Hematopoietic multipotent progenitor cell (in vitro differentiated cells): ENCODE data around the gene KLF15. TPM values are rescaled to one million over a fixed set of nuclear protein-coding genes. Genes with fewer than 3 reads are reported as not detected.

Source experiments
- DNase-seq, 3 donors: peaks; one replicate each; pipeline ENCODE4 v3.0.0-alpha.2; 2011 to 2015; ENCODE audit warnings: low read depth in 2 of 3, low spot score in 2 of 3
- total RNA-seq: library from RNA; depleted of rRNA; stranded (reverse); fragments of >200 nt; gene quantifications from one replicate; pipeline ENCODE4 v1.2.3, GENCODE V29; 2012

The KLF15 gene
- total RNA-seq = under 0.01 TPM

DNA sequence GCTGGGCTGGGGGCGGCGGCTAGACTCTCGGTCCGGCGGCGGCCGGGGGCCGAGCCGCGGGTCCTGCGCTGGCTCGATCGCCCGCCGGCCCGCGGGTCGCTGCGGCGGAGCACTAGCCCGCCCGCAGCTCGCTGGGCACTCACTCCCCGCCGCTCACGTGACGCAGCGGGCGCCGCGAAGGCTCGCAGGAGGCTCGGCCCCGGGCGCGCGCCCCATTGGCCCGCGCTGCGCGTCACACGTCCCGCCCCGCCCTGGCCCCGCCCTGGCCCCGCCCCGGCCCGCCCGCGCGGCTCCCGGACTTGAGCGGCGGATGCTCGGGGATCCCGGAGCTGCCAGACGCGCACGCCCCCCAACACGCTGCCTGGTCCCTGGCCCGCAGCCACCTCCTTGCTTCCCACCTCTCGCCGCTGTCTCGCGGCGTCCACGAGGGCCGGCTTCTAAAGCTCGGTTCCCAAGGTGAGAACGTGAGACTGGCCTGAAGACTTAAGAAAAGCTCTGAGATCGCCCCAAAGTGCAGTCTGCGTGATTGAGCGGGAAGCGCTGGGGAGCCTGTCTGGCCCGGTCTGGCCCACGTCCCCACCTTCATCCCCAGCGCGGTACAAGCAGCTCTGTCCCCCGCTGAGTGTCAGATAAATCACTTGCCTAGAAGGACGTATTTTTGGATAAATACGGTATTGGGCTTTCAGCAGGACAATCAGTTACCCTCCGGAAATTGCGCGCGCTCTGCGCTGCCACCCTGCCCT is at the start of gene KLF15:
TSS of gene KLF15 (minus strand) at position 114 of the 743 bp plus-strand sequence. CDS start 4,486 bp downstream, outside the sequence.
- DNase-seq = peak; percentile 45 to 78 (median 75)

DNA sequence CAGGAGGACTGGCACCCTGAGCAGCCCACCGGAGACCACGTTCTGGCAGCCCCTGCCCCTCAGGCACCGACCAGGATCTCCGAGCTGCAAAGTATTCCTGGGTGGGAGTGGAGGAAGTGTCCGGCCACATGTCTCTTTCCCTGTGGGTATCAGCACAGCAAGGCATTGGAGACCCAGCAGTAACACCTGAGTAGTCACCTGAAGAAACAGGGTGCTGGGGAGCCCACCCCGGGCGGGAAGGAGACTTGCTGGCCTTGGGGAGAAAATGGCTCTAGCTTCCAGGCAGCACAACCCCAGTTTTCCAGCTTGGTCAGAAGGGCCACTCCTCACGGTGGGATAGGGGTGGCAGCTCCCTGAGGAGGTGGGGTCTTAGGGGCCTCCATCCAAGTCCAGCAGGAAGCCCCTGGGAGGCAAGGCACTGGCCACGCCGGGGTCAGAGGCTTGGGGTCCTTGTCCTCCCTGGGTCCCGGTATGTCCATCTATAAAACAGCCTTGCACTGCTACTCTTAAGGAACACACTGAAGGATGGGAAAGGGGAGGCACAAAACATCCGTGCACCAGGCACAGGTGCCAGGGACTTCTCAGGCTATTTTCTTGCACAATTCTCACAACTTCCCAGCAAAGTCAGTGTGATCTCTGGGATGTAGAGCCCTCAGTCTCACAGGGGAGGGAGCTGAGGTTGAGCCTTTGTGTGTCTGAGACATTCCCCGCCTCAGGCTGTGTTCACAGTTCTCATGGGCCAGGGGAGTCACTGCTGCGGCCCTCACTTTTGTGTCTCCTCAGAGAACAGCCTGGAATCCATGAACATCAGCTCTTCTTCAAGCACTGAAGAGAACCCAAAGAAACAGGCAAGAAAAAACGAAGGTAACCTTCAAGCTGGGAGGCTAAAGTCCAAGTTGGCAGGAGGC is 49.4 kb upstream of the KLF15 start:
- no peak for DNase-seq

DNA sequence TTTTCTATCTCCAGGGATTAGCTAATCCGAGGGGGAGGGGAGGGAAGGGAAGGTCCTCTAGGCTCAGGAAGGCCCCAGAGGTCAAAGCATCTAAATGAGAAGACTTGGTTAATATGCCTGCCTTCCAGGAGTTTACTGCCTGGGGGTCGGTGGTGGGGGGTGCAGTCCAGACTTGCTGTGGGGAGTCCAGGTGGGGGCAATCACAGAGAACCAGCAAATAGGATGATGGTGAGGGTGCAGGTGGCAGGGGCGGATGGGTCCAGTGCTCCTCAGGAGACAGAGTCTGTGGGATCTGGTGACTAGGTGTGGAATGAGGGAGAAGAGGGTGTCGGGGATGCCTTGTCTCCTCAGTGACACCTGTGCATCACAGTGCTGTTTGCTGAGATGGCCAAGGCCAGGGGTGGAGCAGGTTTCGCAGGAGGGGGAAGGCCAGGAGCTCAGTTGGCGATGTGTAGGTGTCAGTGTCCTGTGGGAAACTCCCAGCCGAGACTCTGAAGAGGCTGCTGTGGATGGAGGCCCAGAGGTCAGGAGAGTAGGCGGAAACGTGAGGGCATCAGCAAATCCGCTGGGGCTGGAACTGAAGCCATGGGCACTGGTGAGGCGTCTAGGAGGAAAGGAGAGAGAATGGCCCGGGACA is 45.6 kb upstream of the KLF15 start:
- no peak for DNase-seq

DNA sequence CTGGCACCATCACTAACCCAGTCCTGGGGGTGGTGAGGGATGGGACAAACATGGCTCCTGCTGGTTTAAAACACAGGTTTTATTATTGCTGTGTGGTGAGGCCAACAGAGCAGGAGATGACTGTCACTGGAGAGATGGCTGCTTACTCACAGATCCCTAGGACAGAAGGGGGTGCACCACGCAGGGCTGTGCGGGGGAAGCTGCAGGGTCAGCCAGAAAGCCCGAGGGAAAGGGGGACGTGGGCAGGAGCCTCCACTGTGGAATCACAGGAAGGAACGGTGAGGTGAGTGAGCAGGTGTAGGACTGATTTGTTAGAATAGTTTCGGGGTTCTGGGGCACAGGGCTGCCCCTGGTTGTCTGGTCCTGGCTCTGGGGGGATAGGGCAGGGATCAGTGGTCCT is 45.0 kb upstream of the KLF15 start:
- DNase-seq = no peak

DNA sequence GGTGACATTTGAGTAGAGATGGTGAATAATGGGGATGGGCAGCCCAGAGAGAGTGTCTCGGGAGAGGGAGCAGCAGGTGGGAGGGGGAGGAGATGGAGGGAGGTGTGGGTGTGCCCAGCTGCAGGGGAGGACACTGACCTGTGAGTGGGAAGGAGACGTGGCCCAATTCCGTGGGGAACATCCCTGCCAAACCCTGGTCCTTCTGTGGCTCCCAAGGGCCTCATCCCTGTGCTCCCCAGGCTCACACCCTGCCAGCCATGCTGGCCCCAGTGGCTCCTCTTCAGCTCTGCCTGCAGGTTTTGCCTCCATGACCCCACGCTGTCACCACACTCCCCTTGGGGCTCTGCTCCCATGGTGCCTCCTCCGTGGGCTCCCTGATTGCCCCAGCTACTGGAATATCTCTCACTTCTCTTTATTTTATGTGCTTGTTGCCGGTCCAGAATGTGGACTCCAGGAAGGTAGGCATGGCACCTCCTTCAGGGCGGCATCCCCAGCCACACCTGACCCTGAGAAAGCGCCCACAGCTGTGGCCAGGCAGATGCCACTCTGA is 44.5 kb upstream of the KLF15 start:
- no peak for DNase-seq

DNA sequence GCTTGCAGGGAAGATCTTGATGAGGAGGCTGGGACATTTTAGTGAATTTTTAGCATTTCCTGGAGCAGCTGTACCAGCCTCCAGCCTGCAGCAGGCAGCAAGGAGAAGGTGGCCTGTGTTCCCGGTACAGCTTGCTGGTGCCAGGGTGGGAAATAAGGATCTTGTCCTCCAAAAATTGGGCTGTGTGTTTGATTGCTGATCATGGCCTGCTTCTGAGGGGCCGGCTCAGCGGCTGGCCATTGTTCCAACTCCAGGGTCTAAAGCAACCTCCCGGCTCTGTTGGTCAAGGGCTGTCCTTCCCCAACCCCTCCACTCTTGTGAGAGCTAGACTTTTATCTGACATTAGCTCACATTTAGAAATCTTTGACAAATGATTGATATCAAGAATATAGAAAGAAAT is 42.5 kb upstream of the KLF15 start:
- DNase-seq = no peak

DNA sequence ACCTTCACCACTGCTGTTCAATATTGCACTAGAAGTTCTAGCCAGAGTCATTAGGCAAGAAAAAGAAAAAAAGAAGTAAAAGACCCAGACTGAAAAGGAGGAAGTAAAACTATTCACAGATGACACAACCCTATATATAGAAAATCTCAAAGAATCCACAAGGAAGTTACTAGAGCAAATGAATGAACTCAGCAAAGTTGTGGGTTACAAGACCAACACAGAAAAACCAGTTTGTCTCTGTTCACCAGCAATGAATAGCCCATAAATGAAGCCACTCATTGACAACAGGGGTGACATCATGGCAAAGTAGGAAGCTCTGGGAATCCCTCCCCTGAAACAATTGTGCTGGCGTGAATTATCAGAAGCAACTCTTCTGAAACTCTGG is 42.1 kb upstream of the KLF15 start:
- DNase-seq = no peak

DNA sequence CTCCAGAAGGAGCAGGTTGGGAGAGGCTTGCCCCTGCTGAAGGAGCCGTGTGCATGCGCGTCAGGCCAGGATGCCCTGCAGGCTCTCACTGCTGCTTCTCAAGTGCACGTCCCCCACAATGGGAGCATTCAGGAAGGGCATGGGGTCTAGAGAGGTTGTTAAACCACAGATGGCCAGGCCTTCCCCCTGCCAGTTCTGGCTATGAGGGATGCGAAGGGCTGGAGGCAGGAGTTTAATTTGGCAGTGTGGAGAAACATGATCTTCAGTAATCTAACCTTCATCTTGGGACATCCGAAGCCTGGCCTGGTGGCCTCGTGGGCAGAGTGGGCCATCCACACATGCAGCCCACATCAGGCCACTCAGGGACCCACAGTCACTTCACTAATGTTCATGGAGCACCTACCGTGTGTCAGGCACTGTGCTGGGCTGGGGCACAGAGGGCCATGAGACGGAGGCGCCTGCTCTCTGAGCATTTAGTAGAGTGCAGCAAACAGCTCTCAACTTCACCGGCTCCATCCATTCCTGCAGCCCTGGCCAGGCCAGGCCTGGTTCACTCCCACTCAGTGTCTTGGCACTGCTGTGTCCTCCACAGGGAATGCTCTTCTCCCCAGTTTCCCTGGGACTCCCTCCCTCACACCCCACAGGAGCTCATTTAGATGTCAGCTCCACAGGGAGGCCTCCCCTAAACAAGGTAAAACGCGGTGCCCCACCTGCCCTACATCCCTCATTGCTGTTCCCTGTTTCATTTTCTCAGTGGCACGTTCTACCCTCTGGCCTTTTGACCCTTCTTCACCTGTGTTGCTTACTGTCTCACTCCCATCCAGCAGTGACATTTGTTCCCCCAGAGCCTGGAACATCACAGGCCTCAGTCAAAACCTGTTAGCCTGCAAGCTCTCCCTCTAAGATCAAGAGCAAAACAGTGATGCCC is 41.5 kb upstream of the KLF15 start:
- DNase-seq = no peak

DNA sequence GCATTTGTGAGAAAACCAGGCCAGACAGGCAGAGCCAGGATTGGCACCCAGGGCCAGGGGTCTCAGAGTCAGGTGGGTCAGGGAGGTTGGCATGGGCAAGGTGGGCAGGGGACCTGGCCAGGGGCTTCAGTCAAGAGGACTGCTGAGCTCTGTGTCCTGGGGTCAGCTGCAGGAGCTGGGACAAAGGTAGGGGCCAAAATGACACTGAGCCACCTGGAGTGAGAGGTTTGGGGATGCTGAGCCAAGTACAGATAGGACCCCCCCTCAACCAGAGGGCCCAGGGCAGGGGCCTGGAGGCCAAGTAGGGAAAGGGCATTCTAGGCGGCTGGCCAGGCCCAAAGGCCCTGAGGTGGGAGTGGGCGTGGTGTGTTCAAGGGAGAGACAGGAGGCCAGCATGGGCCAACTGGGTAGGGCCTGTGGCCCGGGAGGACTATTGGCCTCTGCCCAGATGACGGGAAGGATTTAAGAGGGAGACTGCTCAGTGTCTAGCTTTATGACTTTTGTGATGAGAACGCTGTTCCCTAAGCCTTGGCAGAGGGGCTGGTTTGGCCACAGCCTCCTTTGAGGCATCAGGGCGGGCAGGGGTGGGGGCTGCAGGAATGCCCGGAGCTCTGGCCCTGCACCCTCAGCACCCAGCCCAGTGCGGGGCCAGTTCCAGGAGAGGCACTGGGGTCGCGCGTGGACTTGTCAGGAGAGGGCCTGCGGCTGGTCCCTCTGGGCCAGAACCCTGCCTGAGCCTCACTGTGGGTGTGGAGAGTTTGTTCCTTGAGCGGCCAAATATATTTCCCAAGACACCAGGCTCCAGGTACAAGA is 40.6 kb upstream of the KLF15 start:
- DNase-seq = no peak

DNA sequence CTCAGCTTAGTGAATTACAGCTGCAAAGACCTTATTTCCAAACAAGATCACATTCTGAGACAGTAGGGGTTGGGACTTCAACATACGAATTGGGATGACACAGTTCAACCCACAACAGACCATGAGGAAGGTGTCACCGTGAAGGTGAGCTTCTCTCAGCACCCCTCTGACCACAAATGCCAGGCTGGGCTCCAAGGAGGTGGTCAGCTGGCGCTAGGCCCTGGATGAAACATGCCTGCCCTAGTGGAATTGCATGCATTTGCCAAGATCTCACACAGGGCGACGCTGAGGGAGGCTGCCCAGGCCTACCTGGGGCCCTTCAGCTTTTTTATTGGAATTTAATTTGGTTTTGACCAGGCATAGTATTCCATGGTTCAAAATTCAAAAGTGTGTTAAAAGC is 39.3 kb upstream of the KLF15 start:
- no peak for DNase-seq

DNA sequence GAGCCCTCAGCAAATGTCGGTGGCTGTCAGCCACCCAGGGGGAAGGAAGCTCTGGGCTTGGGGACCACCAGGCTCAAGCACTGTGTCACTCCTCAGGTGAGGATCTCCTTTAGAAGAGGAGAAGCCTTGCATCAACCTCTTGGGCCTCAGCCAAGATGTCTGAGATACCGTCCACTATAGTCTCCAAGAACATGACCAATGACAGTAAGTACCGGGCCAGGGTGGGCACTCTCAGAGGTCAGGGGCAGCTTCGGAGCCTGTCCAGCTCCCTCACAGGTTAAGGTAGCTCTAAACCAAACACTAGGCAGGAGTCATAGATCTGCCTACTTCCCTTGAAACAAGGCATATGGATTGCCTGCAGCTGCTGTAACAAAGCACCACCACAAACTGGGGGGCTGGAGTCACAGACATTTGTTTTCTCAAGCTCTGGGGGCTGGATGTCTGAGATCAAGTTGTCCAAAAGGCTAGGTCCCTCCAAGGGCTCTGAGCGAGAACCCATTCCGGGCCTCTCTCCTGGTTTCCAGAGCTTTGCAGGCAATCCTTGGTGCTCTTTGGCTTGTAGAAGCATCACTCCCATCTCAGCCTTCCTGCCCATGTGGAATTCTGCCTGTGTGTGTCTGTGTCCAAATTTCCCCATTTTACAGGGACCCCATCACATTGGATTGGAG is 38.8 kb upstream of the KLF15 start:
- no peak for DNase-seq

DNA sequence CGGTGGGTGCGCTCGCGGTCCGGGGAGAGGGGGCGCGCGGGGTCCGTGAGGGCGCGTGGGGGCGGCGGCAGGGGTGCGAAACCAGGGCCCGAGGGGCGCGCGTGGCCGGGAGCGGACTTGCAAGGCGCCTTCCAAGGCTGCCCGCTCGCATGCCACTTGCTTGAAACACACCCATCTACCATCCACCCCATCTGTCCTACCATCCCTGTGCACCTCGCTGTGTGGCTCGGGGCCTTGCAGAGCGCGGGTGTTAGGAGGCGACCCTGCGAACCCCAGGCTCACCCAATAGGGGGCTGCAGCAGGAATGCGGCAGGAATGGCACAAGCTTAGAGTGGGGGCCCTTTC is 37.7 kb upstream of the KLF15 start:
- no peak for DNase-seq

DNA sequence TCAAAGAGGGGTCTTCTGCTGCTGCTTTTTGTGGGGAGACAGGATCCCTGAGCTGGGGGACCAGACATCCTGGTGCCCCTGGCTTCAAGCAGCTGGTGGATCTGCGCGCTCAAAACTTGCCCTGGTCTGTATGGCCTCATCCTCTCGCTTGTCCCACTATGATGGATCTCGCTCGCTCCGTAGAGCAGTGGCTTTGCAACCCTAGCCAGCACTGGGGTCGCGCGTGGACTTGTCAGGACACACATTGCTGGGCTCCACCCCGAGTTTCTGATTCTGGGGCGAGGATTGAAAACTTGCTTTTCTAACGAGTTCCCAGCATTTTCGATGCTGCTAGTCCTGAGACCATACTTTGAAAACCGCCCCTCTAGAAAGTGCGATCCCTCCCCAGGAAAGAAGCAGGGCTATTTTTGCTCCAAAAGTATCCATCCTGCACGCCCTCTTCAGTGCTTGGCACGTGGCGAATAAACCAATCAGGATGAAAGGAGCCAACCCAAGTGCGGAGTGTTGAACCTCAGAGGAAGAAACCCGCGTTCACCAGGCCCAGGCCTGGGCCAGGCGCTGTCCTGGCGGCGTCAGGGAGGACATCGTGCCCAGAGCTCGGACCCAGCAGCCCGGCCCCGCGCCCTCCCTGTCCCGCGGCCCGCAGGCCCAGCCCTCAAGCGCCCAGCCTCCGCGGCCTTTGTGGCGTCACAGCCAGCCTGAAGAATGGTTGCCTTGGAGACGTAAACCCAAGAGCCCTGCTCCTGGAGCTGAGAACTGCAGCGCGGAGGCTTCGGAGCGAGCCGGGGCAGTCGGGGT is 37.2 kb upstream of the KLF15 start, which contains the start of gene CFAP100:
TSS of gene CFAP100 (plus strand) at position 731 of the 798 bp plus-strand sequence. CDS start 1,092 bp downstream, outside the sequence.
- DNase-seq = peak in 2 of 3 donors; percentile 18 to 33

DNA sequence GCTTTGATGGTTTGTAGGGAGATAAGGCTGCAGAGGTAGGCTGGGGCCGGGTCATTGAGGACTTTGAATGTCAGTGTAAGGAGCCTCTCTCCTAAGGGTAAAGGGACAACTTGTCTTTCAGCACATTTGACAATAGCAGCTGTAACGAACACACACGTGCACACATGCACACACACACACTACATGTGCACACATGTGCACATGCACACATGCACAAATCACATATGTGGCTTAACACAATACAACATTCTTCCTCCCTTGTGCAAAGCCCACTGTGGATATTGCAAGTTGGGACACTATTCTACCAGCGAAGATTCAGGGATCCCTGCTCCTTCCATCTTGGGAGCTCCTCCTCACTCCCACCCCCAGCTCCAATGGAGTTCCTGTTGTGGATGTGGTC is 36.4 kb upstream of the KLF15 start:
- DNase-seq = no peak

DNA sequence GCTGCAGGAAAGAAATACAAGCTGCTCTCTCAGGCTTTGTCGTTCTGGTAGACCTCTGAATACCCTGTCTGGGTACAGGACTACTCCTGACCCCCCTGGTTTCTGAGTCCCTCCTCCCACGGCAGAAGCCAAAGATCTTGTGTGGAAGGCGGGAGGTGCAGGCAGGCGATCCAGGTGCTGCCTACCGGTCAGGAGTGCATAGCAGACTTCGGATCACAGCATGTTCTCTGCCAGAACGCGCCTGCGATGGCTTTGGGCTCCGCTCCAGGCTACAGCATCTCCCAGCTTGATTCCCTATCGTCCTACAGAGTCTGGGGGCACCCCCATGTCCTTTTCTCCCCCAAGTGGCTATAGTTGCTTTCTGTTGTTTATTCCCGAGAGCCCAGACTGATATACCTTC is 35.0 kb upstream of the KLF15 start:
- no peak for DNase-seq

DNA sequence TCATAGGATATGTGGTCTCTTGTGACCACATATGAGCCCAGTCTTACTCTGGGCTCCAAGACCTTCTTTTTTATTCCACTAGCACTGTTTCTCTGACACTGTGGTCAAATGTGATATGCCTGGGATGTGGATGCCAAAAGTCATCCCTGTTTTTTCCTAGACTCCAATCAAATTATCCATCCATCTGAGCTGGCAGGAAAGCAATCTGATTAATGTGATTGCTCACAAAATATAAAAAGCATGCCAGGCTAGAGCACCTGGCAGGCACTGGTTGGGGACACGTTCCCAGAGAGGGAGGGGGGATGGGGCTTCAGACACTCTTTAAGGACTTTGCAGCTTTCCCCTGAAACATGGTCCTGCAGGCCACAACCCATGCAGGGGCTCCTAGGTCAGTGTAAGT is 34.4 kb upstream of the KLF15 start:
- DNase-seq = no peak

DNA sequence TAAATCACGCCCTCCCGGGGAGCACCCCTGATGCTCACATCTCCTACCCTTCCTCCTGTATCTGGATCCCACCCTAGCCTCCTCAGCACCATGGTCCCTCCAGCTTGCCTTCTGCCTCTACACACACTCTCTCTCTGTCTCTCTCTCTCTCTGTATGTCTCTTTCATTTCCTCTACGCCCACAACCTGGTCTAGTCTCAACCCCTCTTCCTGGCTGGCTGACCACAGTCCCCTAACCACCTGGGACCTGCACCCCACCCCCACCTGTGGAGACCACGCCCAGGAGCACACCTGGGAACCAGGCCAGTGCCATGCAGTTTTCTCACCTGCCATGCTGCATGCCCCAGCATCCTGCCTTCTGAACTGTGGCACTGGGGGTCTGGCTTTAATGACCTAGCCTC is 33.5 kb upstream of the KLF15 start:
- no peak for DNase-seq

DNA sequence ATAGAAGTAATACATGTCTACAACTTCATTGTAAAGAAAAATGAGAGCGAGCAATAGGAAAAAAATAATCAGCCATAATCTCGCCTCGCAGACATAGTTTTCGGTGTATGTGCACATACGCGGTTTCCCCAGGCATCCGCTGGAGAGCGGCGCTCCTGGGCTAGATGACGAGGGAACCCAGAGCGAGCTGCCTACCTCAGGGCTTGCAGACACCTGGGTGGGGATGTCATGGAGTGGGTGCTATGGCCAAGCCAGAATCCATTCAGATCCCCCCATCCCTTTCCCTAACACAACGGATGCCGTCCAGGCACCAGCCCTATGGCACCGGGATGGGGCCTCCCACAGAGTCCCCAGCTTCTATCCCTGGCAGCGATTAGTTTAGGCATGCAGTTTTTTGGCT is 33.0 kb upstream of the KLF15 start:
- no peak for DNase-seq
